SIG-M5 treated with dmso at 0.1 percent for 504 hours (cell line): ENCODE data around the gene ASB1.
A peak's percentile ranks its signal among the peaks of the same experiment; 100 is the strongest.

Source experiments
- DNase-seq: peaks from one replicate; lab custom pipeline; 2025; ENCODE audit not compliant: unreplicated experiment; lab: John Stamatoyannopoulos, UW

ASB1 gene, protein sequence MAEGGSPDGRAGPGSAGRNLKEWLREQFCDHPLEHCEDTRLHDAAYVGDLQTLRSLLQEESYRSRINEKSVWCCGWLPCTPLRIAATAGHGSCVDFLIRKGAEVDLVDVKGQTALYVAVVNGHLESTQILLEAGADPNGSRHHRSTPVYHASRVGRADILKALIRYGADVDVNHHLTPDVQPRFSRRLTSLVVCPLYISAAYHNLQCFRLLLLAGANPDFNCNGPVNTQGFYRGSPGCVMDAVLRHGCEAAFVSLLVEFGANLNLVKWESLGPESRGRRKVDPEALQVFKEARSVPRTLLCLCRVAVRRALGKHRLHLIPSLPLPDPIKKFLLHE

DNA sequence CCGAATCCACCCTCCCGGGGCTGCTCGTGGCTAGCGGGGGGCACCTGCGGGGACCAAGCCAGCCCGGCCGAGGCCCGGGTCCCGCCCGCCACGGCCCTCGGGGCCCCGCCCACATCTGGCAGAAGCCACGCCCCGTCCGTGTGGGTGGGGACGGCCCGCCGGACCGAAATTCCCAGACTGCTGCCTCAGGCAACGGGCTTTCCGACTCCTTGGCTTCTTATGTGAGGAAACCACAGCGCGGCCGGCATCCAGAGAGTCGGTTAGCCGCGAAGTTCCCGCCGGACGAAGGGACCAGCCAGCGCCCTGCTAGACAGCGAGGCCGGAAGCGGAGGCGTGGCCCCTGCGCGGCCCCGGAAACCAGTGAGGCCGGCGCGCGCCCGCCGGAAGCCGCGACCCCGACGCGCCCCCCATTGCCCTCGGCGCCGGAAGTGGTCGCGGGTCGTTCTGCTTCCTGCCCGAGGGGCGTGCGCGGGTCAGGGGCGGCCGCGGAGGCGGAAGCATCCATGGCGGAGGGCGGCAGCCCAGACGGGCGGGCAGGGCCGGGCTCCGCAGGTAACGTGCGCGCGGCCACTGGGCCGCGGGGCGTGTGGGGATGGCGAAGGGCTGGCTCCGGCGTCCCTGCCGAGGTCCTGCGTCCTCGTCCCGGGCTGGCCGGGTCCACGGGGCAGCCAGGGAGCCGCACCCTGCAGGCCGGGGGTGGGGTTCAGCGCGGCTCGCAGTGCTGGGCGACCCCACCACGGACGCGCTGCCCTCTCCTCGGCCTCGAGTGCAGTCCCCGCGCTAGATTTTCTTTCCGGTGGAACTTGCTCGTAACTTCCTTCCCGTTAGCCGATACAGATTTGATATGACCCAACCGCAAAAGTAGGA, at the start of gene ASB1:
Gene ASB1, plus strand, starts transcription at position 360 of the 867 bp plus-strand sequence. Its CDS starts 144 bp downstream, at position 504.
- DNase-seq: peak; percentile 79

DNA sequence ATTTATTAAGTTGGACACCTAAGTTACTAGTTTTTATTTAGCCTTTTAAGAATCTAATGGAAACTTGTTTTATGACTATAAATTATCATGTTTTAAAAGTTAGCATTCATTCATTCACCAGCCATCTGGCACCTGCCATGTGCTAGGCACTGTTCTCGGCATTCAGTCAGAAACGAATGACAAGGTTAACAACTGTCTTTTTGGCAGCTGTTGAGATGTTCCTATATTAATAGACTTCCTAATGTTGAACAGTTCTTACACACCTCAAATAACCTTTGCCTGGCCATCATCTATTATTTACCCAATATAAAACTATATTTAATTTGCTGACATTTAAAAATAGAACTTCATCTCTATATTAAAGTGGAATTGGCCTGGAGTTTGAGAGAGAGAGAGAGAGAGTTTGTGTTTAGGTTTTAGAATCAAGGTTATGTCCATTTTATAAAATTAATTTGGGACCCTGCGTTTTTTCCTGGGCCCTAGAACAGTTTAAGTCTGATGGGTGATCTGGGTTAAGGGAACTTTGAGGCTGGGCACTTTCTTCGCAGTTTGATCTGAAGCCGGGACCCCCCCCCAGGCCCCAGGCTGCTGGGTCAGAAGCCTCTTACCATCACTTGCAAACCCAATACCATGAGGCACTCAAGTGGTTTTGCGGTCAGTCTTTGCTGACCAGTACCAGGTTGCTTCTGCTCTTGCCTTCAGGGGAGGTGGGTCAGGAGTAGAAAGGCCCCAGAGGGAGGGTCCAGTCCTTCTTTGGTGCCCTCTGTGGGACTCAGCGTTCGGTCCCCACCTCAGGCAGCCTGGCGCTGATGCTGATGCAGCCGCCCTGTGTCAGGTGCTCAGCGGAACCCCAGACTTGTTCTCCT, 48.3 kb upstream of the ASB1 start:
- DNase-seq: no peak

DNA sequence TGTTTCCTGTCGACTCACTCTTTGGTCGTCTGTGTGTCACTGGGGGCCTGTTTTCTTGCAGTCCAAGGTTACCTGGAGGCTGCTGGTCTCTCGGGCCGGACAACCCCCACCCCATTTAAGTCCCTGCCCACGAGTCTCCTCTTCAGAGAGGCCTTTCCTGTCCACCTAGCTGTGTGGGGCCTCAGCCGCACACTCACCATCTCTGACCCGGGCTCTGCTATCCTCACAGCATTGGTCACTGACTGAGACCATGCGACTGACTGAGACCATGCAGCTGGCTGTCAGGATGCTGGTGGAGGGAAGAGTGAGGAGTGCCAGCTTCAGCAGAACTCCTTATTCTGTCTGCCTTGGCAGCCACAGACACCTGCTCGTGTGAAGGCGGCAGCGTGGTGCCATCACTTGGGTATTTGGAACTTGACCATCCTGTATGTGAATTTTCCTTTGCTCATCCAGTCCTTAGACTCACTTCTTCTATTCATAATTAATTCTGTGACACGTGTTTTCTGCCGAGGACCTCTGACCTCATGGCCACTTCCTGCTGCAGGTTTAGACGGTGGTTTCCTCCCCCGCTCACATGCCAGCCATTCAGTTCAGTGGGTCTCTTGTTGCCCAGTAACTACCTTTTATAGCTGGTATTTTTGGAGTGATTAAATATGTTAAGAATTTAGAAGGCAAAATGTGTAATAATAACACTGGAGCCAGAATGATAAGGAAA, 47.5 kb upstream of the ASB1 start:
- no peak for DNase-seq

DNA sequence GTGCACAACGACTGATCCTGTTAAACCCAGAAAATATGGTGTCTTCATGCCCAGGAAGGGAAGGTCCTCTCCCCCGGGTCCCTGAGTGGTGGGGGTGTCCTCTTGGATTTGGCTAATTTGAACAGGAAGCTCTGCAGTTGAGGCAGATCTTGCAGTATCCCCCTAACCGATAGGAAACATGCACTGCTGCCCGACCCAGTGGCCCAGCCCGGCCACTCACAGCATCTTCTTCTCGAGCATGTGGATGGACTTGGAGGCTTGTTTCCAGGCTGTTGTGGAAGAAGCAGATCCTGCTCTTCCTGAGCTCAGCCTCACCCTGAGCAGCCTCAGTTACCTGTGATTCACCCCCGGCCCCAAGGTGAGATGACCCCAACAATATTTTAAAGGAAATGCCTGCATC, 46.4 kb upstream of the ASB1 start:
- DNase-seq: no peak

DNA sequence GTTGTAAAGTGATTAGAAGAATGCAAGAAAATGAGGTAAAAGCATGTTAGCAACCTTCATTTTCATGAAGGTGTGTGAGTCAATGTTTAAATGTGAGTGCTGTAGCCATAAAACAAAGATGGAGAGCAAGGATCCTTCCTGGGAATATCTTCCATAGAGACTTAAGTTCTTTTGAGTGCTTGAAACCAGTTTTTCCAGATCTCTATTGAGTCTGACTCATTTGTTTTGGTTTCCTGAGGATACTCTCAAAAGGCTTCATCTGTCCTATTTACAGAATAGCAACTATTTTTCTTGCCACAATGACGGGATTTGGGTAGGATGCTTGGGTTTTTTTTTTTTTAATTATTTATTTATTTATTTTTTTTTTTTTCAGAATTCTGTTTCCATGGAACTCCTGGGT, 45.9 kb upstream of the ASB1 start:
- DNase-seq: peak; percentile 46

DNA sequence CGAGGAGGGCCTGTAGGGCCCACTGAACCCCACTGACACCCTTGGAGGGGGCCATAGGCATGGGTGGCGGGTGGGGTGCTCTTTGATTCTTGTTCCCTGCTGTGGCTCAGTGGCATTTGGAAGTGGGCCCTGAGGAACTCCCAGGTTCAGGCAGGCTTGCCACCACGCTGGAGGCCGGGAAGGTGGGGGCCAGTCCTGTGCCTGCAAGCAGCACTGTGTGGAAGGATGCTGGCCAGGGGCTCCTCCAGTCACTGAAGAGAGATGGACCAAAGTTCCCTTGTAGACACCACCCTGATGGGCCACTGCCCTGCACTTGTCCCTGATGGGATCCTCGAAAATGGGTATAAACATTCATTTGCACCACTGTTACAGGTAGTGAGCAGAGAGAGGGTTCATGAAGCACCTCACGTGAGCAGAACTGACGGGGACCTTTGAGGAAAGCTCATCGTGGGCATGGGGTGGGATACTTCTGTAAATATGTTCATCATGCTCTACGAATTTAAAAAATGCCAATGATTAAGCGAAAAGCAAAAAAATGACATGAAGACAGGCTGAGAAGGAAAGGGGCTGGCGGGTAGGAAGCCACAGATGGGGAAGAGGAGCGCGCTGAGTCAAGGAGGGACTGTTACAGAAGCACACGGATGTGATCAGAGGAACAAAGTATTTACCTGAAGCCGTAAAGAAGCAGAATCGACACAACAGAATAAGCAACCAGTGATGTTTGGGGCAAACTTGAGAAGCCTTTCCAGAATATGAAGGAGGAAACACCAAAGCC, 45.2 kb upstream of the ASB1 start:
- DNase-seq: peak; percentile 91

DNA sequence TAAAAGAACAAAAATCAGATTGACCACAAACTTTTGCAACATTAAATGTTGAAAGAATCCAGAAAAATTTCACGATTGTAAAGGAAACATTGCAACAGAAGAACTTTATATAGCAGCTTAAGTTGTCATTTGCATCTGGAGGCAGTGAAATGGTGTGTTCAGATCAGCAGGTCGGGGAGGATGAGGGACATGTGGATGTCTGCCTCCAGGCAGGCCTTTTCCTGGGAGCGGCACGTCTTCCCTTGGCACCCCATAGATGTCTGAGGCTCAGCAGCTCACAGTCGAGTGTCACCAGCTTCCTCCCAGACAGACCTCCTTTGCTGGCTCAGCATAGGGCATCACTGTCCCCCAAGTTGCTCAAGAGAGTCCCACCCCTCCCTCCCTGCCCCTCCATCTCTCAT, 44.3 kb upstream of the ASB1 start:
- DNase-seq: peak; percentile 89

DNA sequence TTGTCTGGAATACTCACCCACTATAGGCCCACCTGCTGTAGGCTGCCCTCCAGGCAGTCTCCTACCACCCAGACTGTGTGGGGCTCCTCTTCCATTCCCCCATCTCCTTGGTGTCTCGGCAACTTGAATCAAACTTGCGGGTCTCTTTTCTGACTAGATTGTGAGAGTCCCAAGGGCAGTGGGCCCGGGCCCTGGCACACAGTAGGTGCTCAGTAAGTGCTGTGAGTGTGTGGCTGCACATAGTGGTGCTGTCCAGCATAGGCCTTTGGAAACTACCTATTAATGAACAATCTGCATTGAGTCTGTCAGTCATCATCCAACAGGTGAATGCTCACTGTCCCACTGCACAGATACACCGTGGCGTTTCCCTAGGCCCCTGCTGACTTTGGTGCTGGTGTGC, 43.6 kb upstream of the ASB1 start:
- DNase-seq: no peak

DNA sequence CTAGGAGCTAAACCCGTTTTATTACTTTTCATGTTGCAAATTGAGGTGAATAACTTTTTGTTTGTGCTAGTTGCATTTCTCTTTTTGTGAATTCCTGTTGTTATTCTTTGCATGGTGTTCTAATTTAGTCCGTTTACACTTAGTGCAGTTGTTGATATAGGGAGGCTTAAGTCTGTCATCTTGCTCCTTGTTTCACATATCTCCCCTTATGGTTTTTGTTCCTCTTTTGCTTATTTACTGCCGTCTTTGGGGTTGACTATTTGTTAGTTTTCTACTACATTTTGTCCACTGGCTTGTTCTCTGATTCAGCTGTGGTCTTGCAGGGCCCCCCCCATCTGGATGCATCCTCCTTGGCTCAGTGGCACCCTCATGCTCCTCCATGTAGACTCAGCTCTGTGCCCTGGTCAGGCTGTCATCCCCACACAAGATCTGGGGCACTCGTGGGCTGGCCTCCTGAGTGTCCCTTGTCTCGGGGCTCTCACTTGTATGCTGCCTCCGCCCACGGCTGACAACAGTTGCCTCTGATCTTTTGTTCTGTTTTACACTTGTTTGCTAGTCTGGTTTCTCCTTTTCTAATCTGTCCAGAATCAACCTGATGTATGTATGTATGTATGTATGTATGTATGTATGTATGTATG, 42.9 kb upstream of the ASB1 start:
- DNase-seq: peak; percentile 60

DNA sequence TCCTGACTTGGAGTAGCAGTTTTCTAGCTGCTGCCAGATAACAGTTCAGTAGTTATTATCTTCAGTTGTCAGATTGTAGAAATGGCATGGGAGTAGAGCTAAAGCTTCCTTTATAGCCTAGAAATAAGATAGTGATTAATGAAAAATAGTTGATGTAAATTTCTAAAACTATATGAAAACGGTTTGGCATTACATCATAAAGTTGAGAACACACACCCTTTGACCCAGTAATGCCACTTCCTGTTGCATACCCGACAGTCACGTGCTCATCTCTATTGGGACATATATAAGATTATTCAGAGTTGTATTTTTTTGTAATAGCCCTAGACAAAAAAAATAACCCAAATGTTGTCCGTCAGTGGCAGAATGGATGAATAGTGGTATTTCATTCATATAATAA, 39.4 kb upstream of the ASB1 start:
- peak; percentile 63 for DNase-seq

DNA sequence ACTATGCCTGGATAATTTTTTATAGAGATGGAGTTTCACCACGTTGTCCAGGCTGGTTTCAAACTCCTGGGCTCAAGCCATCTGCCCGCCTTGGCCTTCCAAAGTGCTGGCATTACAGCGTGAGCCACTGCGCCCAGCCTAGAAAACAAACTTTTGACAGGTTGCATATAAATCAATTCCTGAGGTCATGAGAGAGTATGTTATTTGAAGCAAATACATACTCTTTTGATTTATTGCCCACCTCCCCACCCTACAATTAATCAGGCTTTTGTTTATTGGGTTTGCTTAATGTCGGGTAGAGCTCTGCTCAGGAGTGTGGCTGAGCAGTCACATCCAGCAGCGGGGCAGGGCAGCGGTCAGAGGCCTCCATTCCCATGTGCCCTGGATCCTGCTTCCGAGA, 37.9 kb upstream of the ASB1 start:
- DNase-seq: no peak

DNA sequence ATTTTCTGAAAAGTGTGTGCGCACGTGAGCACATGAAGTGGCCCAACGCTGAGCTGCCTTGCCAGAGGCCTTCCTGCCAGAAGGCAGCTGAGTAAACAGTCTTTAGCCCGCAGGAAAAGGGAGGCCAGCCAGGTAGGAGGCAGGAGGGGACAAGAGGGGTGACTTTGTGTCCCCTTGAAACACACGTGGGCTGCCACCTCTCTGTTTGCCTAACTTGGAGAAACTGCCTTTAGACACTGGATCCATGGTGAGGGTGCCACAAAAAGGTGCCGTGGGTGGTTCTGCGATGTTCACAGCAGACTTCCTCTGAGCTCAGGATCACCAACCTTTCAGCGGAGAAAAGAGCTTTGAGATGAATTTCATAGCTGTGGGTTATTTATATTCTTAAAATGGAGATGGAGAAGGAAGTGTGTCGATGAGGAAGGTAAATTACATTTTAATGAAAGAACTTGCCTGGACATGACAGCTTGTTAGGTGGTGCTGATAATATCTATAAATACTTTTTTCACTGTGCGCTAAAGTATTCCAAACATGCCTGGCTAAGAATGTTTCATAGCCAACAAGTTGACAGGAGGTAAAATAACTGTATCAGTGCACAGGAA, 36.6 kb upstream of the ASB1 start:
- no peak for DNase-seq

DNA sequence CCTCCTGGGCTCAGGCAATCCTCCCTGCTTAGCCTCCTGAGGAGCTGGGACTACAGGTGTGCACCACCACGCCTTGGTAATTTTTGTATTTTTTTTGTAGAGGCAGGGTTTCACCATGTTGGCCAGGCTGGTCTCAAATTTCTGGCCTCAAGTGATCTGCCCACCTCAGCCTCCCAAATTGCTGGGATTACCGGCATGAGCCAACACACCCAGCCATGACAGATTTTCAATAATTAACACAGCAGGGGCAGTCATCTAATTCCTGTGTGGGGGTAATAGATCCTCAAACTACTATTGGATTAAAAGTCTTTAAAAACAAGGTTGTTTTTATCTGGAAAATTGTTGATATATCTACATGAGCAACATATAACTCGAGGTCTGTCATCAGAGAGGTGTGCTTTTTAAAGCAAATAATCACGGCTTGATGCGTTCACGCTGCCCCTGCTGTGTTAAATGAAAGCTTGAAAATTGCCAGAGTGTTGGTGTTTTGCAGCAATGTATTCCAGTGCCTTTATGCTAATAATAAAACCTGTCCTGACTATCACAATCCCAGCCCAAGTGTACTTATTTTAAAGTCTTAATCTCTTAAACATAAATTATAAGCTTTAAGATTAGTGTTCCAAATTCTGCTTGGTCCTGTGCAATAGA, 35.6 kb upstream of the ASB1 start:
- DNase-seq: no peak

DNA sequence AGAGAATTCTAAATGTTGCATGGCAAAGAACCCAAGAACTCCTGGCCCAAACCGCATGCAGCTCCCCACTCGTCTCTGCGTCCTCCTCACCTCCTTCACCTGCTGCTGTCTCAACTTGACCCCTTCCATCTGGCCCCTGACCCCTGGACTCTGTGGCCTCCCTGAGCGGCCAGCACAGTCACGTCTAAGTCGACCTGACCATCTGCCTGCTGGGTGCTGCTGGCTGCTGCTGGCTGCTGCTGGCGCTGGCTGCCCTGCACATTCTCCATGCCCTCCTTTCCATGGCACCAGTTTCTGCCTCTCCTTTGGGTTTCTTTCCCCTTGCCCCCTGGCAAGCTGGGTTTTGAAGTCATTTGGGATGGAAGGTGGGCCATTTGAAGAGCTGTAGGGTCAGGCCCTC, 30.1 kb upstream of the ASB1 start:
- DNase-seq: no peak

DNA sequence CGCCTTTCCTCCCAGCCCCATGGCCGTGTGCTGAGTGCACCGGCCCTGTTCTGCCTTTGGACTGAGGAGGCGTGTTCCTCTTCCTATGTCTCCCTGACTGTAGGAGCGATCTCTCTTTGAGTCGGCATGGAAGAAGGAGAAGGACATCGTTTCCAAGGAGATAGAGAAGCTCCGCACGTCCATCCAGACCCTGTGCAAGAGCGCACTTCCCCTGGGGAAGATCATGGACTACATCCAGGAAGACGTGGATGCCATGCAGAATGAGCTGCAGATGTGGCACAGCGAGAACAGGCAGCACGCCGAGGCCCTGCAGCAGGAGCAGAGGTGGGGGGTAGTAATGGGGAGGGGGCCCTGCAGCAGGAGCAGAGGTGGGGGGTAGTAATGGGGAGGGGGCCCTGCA, 29.4 kb upstream of the ASB1 start:
- DNase-seq: no peak

DNA sequence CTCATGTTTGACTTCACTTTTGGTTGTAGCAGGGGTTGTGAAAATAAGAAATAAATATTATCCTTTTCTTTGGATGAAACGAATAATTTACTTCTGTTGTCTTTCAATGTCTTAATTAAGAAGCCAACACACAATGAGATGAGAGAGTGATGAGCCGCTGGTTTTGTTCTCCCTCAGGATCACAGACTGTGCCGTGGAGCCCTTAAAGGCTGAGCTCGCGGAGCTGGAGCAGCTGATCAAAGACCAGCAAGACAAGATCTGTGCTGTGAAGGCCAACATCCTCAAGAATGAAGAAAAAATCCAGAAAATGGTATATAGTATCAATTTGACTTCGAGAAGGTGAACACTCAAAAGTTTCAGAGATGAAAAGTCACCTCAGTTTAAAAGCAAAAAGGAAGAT, 28.1 kb upstream of the ASB1 start:
- DNase-seq: no peak

DNA sequence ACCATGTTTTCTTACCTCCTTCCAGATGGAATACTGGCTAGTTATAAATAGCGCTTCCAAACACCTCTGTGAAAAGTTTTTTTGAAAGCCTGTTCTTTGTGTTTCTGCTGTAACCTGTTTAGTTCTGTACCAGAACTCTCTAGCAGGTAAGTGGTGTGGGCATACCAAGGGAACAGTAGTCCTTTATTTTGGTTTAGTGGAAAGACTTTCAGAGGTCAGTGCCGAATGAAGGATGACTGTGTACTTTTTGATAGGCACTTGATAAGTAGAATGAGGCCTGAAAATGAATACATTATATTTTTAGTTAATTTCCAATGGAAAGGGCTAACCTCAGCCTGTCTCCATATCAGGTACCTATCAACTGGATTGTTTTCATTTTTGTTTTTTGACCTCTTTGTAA, 27.6 kb upstream of the ASB1 start:
- no peak for DNase-seq

DNA sequence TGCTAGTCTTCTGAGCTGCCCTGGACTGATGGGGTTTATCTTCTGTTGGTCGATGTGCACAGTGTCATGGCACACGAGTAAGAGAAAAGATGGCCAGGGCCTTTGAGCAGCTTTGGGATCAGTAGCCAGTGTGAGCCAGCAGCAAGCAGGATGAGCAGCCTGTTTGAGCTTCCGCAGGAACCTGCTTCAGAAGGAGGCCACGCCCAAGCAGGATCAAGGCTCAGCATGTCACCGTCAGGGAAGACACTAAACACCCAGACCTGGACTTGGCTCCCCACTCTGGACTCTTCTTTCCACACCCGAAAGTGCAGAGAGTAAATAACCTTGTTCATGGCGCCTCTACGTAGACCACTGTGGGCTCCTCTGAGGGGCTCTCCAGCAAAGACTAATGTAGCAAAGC, 25.2 kb upstream of the ASB1 start:
- DNase-seq: no peak
